ENCODE results near the gene SEMA3E.
"Not testable (repeated sequence)": the region's sequence is repeated elsewhere in the genome, so short reads cannot be mapped to it uniquely, and the experiment has no call there.

Gene SEMA3E

GRCh38 chr7:83469076-83469475 is 179.9 kb downstream of the SEMA3E start:
- no peak overlapping the region for H3K4me3 ChIP-seq (replicated peaks; ENCODE audit: low read depth, low read length)
- no peak for TF ChIP-seq CTCF (IDR thresholded peaks at IDR 0.05; ENCODE audit: low read length, missing control alignments)
- DNase-seq (ENCODE audit: low read depth) = peak; percentile 18

GRCh38 chr7:83468251-83468739 is 180.6 kb downstream of the SEMA3E start:
- peak; percentile 98 for DNase-seq (ENCODE audit: low read depth)
- TF ChIP-seq CTCF (IDR thresholded peaks at IDR 0.05; ENCODE audit: low read length, missing control alignments) = no peak
- H3K4me3 ChIP-seq (replicated peaks; ENCODE audit: low read depth, low read length) = no peak overlapping the region

GRCh38 chr7:83467493-83467892 is 181.4 kb downstream of the SEMA3E start:
- no peak for DNase-seq (ENCODE audit: low read depth)
- TF ChIP-seq CTCF (IDR thresholded peaks at IDR 0.05; ENCODE audit: low read length, missing control alignments) = no peak
- H3K4me3 ChIP-seq (replicated peaks; ENCODE audit: low read depth, low read length) = no peak overlapping the region

- no peak for DNase-seq (ENCODE audit: low read depth)
- no peak for TF ChIP-seq CTCF (IDR thresholded peaks at IDR 0.05; ENCODE audit: low read length, missing control alignments)
Measured at GRCh38 chr7:83466956-83467355, 182.0 kb downstream of the SEMA3E start.

GRCh38 chr7:83466187-83466923 is 182.6 kb downstream of the SEMA3E start:
- no peak for TF ChIP-seq CTCF (IDR thresholded peaks at IDR 0.05; ENCODE audit: low read length, missing control alignments)
- H3K4me3 ChIP-seq (replicated peaks; ENCODE audit: low read depth, low read length) = no peak overlapping the region
- no peak for DNase-seq (ENCODE audit: low read depth)

More at GRCh38 chr7:83466956-83467355, 182.0 kb downstream of the SEMA3E start:
- H3K4me3 ChIP-seq (replicated peaks; ENCODE audit: low read depth, low read length) = no peak overlapping the region

- no peak overlapping the region for H3K4me3 ChIP-seq (replicated peaks; ENCODE audit: low read depth, low read length)
- no peak for DNase-seq (ENCODE audit: low read depth)
- TF ChIP-seq CTCF (IDR thresholded peaks at IDR 0.05; ENCODE audit: low read length, missing control alignments) = no peak
Measured at GRCh38 chr7:83465643-83466042, 183.3 kb downstream of the SEMA3E start.

GRCh38 chr7:83461820-83462219 is 187.1 kb downstream of the SEMA3E start:
- not testable (repeated sequence) for DNase-seq (ENCODE audit: low read depth); H3K4me3 ChIP-seq (replicated peaks; ENCODE audit: low read depth, low read length)

GRCh38 chr7:83459930-83460653 is 188.8 kb downstream of the SEMA3E start:
- not testable (repeated sequence) for H3K4me3 ChIP-seq (replicated peaks; ENCODE audit: low read depth, low read length); DNase-seq (ENCODE audit: low read depth)

- H3K4me3 ChIP-seq (replicated peaks; ENCODE audit: low read depth, low read length) = not testable (repeated sequence)
Measured at GRCh38 chr7:83459101-83459929, 189.6 kb downstream of the SEMA3E start.

More at GRCh38 chr7:83459101-83459929, 189.6 kb downstream of the SEMA3E start:
- not testable (repeated sequence) for DNase-seq (ENCODE audit: low read depth)

Data from fibroblast of pulmonary artery (primary cell).